Loucy (cell line): ENCODE measurements around the gene ERCC1.

ENCODE experiments used
- H2AFZ ChIP-seq: fragments of 200-600 bp; sonication (generic); 2 replicates; pipeline ENCODE4 v1.6.0; 2016; ENCODE audit warnings: antibody characterized with exemption, mild to moderate bottlenecking, low read length, moderate library complexity
- H3F3A ChIP-seq: fragments of 200-600 bp; 2 replicates; pipeline ENCODE4 v1.6.0; 2016; ENCODE audit warnings: antibody characterized with exemption, low read depth, mild to moderate bottlenecking
- H3K27me3 ChIP-seq: fragments of 200-600 bp; sonication (generic); 2 replicates; pipeline ENCODE4 v1.6.1; 2014; ENCODE audit warnings: low read length, mild to moderate bottlenecking; ENCODE audit not compliant: insufficient read depth, poor library complexity, severe bottlenecking
- H3K36me3 ChIP-seq: fragments of 200-600 bp; sonication (generic); 2 replicates; pipeline ENCODE4 v1.6.1; 2016; ENCODE audit warnings: low read length; ENCODE audit not compliant: insufficient read depth
- H3K4me1 ChIP-seq: fragments of 200-600 bp; sonication (generic); 2 replicates; pipeline ENCODE4 v1.5.1; 2014; ENCODE audit warnings: low read length, mild to moderate bottlenecking; ENCODE audit not compliant: insufficient read depth, poor library complexity, severe bottlenecking
- H3K4me2 ChIP-seq: fragments of 200-600 bp; sonication (generic); 2 replicates; pipeline ENCODE4 v1.6.0; 2014; ENCODE audit warnings: antibody characterized with exemption, low read length, low read depth, mild to moderate bottlenecking; ENCODE audit not compliant: poor library complexity, severe bottlenecking
- H3K4me3 ChIP-seq: fragments of 200-600 bp; sonication (generic); 2 replicates; pipeline ENCODE4 v1.5.1; 2014; ENCODE audit warnings: low read length, mild to moderate bottlenecking, mixed read lengths; ENCODE audit not compliant: poor library complexity, severe bottlenecking
- H3K79me2 ChIP-seq: fragments of 200-600 bp; sonication (generic); 2 replicates; pipeline ENCODE4 v1.6.1; 2014; ENCODE audit warnings: low read length; ENCODE audit not compliant: insufficient read depth
- H3K9ac ChIP-seq: fragments of 200-600 bp; sonication (generic); 2 replicates; pipeline ENCODE4 v1.6.0; 2014; ENCODE audit warnings: mild to moderate bottlenecking, low read depth, low read length, moderate library complexity; ENCODE audit not compliant: poor library complexity, severe bottlenecking
- H3K9me2 ChIP-seq: fragments of 200-600 bp; sonication (generic); replicated peaks from 2 replicates; pipeline ENCODE4 v1.6.1; 2016; ENCODE audit warnings: low read depth, low read length, mixed read lengths
- H3K9me3 ChIP-seq: fragments of 200-600 bp; sonication (generic); 2 replicates; pipeline ENCODE4 v1.6.1; 2014; ENCODE audit warnings: mild to moderate bottlenecking, antibody characterized with exemption, low read length, low read depth; ENCODE audit not compliant: insufficient read depth
- H4K20me1 ChIP-seq: fragments of 200-600 bp; sonication (generic); 2 replicates; pipeline ENCODE4 v1.6.0; 2014; ENCODE audit warnings: antibody characterized with exemption, low read length, mild to moderate bottlenecking; ENCODE audit not compliant: insufficient read depth, poor library complexity, severe bottlenecking
- CTCF ChIP-seq: fragments of 200-600 bp; sonication (generic); conservative IDR thresholded peaks from 2 replicates; pipeline ENCODE4 v1.5.1; 2014; ENCODE audit warnings: mild to moderate bottlenecking, antibody characterized with exemption, low read length
- EZH2phosphoT487 ChIP-seq: fragments of 200-600 bp; IDR thresholded peaks from 2 replicates; pipeline ENCODE4 v1.6.1; 2018; ENCODE audit warnings: antibody characterized with exemption, mild to moderate bottlenecking, moderate library complexity, borderline replicate concordance

ERCC1 gene

GRCh38 chr19:45428384-45429231, 4.9 kb upstream of the ERCC1 start:
- H3F3A ChIP-seq: 0 out of 2 replicates have a peak, but pooled peaks cover 3% of the 10 kb centered on the region
- no peaks in the 10 kb centered on the region for H4K20me1 ChIP-seq
- TF ChIP-seq EZH2phosphoT487 (no peak), CTCF (peak; percentile 54)
- H3K27me3 ChIP-seq: no peaks in the 10 kb centered on the region
- peak overlapping the region; percentile 79 for H2AFZ ChIP-seq
- H3K4me2 ChIP-seq: peak overlapping the region; percentile 71
- H3K79me2 ChIP-seq: no peaks in the 10 kb centered on the region
- no peaks in the 10 kb centered on the region for H3K36me3 ChIP-seq
- H3K9ac ChIP-seq: peak overlapping the region; percentile 40
- no peaks in the 10 kb centered on the region for H3K9me3 ChIP-seq
- H3K9me2 ChIP-seq: no peaks in the 10 kb centered on the region
- H3K4me3 ChIP-seq: peak overlapping the region; percentile 68
- H3K4me1 ChIP-seq: peaks cover 14% of the 10 kb centered on the region

- Histone ChIP-seq H3K9ac (peak overlapping the region; percentile 79), H2AFZ (peak overlapping the region; percentile 76), H4K20me1 (peaks cover 5% of the 10 kb centered on the region), H3K4me2 (peak overlapping the region; percentile 84), H3K4me3 (peak overlapping the region; percentile 80), H3K27me3 (no peaks in the 10 kb centered on the region), H3K9me3 (no peaks in the 10 kb centered on the region), H3K9me2 (no peaks in the 10 kb centered on the region), H3K36me3 (no peaks in the 10 kb centered on the region), H3K4me1 (peaks cover 25% of the 10 kb centered on the region), H3K79me2 (peaks cover 16% of the 10 kb centered on the region), H3F3A (0 out of 2 replicates have a peak, but pooled peaks cover 3% of the 10 kb centered on the region)
- TF ChIP-seq EZH2phosphoT487: no peak
- no peak for TF ChIP-seq CTCF
Observed at GRCh38 chr19:45424191-45425058, 708 bp upstream of the ERCC1 start.

GRCh38 chr19:45423033-45423588, 606 bp downstream of the ERCC1 start:
- peak overlapping the region; percentile 80 for H3K4me3 ChIP-seq
- no peaks in the 10 kb centered on the region for H3K36me3 ChIP-seq
- TF ChIP-seq CTCF: no peak
- no peak for TF ChIP-seq EZH2phosphoT487
- H2AFZ ChIP-seq: peak overlapping the region; percentile 76
- H3F3A ChIP-seq: 0 out of 2 replicates have a peak, but pooled peaks cover 3% of the 10 kb centered on the region
- no peaks in the 10 kb centered on the region for H3K27me3 ChIP-seq
- no peaks in the 10 kb centered on the region for H3K9me3 ChIP-seq
- H3K9ac ChIP-seq: peak overlapping the region; percentile 79
- H3K4me2 ChIP-seq: peak overlapping the region; percentile 84
- peaks cover 27% of the 10 kb centered on the region for H3K4me1 ChIP-seq
- no peaks in the 10 kb centered on the region for H3K9me2 ChIP-seq
- peaks cover 16% of the 10 kb centered on the region for H3K79me2 ChIP-seq
- H4K20me1 ChIP-seq: peaks cover 5% of the 10 kb centered on the region
